Muscle of leg (tissue), 11 donors: Measurements from ENCODE around the gene GAD1. TPM values are rescaled to one million over a fixed set of nuclear protein-coding genes. Genes with fewer than 3 reads are reported as not detected.

Experiments
- DNase-seq: peaks from one replicate; pipeline ENCODE4 v3.0.0; 2013
- H3K27ac ChIP-seq: one replicate; pipeline ENCODE4 v1.5.1; 2013; ENCODE audit warnings: mild to moderate bottlenecking, low read length, control low read depth
- H3K27me3 ChIP-seq: one replicate; pipeline ENCODE4 v1.6.1; 2013; ENCODE audit warnings: low read length; ENCODE audit not compliant: control insufficient read depth, insufficient read depth
- H3K36me3 ChIP-seq: one replicate; pipeline ENCODE4 v1.6.1; 2013; ENCODE audit warnings: low read length; ENCODE audit not compliant: control insufficient read depth, insufficient read depth
- H3K4me1 ChIP-seq: one replicate; pipeline ENCODE4 v1.6.1; 2013; ENCODE audit warnings: low read length; ENCODE audit not compliant: control insufficient read depth, insufficient read depth
- H3K4me3 ChIP-seq: one replicate; pipeline ENCODE4 v1.5.1; 2013; ENCODE audit warnings: low read length, control low read depth
- H3K9me3 ChIP-seq: replicated peaks from 2 replicates; pipeline ENCODE4 v1.6.1; 2013; ENCODE audit warnings: low read depth, low read length; ENCODE audit not compliant: control insufficient read depth
- WGBS: methylation state at CpG from one replicate; pipeline ENCODE4 v1.1.5; 2013; ENCODE audit warnings: missing lambda C conversion rate; ENCODE audit not compliant: insufficient coverage; 5-methylcytosine and 5-hydroxymethylcytosine counted together
- polyA plus RNA-seq, 8 donors: library from polyadenylated mRNA; unstranded; fragments of 120-200 nt; gene quantifications; one replicate each; pipeline versions ENCODE4 v1.2.1 to v1.2.3, GENCODE V29; 2013; ENCODE audit warnings: inconsistent platforms in 1 of 8, low replicate concordance in 1 of 8; ENCODE audit not compliant: insufficient read length in 8 of 8, insufficient read depth in 1 of 8
- total RNA-seq: library from RNA; stranded (reverse); fragments of 120-200 nt; gene quantifications from one replicate; pipeline ENCODE4 v1.2.4, GENCODE V29; 2013

The GAD1 gene
- total and polyA plus RNA-seq, 9 donors = 0.28 to 1.5 (median 0.79) TPM

DNA sequence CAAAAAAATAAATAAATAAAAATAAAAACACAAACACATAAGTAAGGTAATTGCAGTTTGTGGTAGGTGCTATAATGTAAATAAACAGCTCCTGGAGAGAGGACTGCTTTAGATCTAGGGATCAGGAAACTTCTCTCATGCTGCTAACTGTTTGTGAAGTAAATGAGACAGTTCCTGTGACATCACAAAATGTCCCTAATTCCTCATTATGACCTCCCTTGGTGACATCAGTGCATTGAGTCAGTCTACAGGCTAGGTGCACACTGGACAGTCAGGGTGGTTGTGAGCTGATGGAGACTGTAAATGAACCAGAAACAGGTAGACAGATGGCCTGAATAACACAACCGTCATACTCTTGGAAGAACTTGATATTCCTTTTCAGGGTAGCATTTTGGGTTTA is 33.1 kb upstream of the GAD1 start:
- DNase-seq = no peak
- Histone ChIP-seq H3K27me3 (no peaks in the 10 kb centered on the region), H3K4me3 (no peak overlapping the region), H3K36me3 (no peaks in the 10 kb centered on the region), H3K4me1 (no peaks in the 10 kb centered on the region), H3K9me3 (no peaks in the 10 kb centered on the region), H3K27ac (no peak overlapping the region)
- WGBS = no CpG with 5 or more reads among the region's 1 CpG

DNA sequence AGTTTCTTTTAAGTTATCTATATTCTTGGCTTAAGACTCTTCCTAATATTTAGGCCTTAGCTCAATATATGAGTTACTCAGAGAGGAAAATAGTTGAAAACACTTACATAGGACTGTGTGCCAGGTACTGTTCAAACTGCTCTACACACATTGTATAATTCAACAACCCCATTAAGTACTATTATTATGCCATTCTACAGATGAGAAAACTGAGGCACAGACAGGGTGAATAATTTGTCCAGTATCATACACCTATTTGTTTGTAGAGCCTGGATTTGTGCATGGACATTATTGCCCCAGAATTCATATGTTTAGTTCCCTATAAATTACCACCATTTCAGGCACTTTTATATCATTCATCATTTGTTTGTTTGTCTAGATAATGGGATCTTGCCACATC is 17.7 kb upstream of the GAD1 start:
- Histone ChIP-seq H3K27ac (no peak overlapping the region), H3K4me1 (no peaks in the 10 kb centered on the region), H3K27me3 (peaks cover 2% of the 10 kb centered on the region)

GRCh38 chr2:170806548-170806947 is 10.1 kb upstream of the GAD1 start:
- DNase-seq = no peak
- WGBS = no CpG with 5 or more reads among the region's 2 CpGs
- H3K4me1 ChIP-seq = no peaks in the 10 kb centered on the region
- H3K9me3 ChIP-seq = no peaks in the 10 kb centered on the region
- no peak overlapping the region for H3K27ac ChIP-seq
- H3K36me3 ChIP-seq = no peaks in the 10 kb centered on the region
- no peaks in the 10 kb centered on the region for H3K27me3 ChIP-seq
- H3K4me3 ChIP-seq = no peak overlapping the region

More for the DNA sequence above, 17.7 kb upstream of the GAD1 start:
- H3K36me3 ChIP-seq = no peaks in the 10 kb centered on the region
- no peak for DNase-seq
- H3K4me3 ChIP-seq = no peak overlapping the region
- no peaks in the 10 kb centered on the region for H3K9me3 ChIP-seq

DNA sequence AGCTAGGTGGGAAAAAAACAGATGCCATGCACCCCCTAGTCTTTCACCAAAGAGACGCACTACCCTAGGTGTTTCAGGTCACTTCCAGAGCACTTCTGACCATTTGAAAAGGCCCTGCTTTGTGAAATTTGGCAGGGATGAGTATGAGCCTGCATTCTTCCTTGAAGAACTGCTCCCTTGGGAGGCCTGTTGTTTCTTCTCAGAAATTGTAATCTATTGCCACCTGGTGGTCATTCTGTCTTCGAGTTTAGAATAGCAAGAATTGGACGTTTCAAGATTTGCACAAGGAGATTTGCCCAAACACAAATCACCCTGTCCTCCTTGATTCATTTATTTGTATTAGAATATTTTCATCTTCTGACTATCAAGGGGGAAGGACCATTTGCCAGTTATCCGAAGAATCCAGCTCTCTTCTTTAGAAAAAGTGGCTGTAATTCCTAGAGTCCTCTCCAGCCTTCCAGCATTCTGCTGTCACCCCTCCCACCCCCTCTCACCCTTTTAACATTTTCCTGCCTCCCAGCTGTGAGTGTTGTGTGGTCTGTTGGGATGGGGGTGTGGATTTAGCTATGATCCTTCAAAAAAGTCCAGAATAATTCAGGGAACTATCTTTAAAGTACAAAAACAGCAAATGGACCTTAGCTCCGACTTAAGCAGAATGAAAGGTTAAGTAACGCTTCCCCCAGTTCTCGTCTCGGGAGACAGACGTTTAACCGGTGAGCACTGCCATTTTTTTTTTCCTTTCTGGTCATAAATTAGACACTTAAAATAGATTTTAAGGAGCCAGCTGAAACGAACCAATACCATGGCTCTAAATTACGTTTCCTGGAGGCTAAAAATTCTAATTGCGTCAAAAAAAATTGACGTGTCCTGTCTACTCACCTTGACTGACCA is 3.7 kb upstream of the GAD1 start:
- H3K9me3 ChIP-seq = no peaks in the 10 kb centered on the region
- 0% methylated on average over 10 of the region's 14 CpGs for WGBS
- H3K4me3 ChIP-seq = no peak overlapping the region
- peaks cover 51% of the 10 kb centered on the region for H3K27me3 ChIP-seq
- no peaks in the 10 kb centered on the region for H3K36me3 ChIP-seq
- H3K4me1 ChIP-seq = peaks cover 29% of the 10 kb centered on the region
- H3K27ac ChIP-seq = no peak overlapping the region
- peak; percentile 94 for DNase-seq

DNA sequence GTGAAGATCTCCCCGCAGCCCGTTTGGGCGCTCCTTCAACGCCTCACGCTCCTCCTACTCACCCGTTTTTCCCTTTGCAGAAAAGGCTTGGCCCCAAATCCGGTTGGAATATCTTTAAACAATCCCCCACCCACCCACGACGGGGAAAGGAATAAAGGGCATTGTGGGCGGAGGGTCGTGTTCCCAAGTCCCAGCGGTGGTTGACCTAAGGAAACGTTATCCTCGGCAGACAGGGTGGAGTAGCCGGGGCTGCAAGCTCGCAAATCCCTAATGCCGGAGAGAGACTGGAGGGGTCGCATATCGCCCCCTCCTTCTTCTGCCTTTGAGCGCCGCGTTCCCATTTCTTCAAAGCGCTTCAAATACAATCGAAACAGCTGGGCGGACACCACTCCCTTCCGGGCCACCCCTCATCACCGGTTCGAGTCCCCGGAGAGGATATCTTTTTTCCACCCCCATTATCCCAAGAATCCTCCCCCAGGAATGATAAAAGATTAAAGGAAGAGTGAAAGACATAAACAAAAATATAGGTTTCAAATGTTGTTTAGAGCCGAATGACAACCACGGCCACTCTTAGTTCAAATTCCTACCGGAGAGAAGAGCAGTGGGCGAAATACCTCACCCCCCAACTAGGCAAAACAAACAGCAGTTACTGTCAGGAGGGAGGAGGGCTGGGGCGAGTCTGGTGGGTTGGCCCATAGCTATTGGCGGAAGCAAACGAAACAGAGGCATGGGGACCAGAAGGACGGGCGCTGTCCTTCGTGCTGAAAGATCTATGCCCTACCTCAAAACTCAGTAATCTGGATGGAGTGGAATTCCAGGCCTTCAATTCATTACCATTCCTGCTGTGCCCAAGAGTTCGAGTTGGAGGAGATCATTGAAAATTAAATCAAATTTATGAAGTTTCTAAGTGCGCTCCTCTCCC is 2.8 kb upstream of the GAD1 start:
- Histone ChIP-seq H3K36me3 (no peaks in the 10 kb centered on the region), H3K27me3 (peaks cover 60% of the 10 kb centered on the region), H3K4me3 (no peak overlapping the region), H3K27ac (no peak overlapping the region), H3K4me1 (peaks cover 36% of the 10 kb centered on the region), H3K9me3 (no peaks in the 10 kb centered on the region)
- DNase-seq = peak; percentile 79
- WGBS = 1% methylated on average over 19 of the region's 41 CpGs

DNA sequence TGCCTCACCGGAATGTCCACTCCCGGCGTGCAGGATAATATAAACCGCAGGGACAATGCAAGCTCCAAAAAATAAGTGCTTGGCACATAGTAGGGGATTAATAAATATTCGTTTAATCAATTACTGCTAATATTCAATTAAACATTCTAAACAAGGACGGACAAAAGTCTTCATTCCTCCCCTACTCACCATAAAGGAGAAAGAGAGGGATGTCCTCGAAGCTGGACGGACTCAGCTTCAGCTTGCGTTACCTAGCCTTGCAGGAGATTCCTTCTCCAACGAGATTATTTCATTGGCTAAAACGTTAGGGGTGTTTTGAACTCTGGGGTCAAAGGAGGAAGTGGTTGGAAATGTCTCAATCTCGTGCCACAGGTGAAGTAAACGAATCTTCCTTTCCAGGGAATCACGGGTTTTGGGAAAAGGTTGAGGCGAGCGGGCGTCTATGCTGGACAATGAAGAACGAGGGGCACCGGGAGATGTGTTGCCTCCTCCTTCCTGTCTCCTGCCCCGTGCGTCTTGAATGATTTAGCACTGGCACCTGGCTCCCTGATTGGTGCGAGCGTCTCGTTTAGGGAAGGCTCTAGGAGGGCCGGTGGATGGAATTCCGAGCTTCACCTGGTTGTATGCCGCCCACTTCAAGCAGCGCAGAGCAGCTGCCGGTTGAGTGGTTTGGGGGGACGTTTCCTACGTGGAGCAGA is 2.0 kb upstream of the GAD1 start:
- Histone ChIP-seq H3K27ac (no peak overlapping the region), H3K4me3 (no peak overlapping the region), H3K4me1 (peaks cover 36% of the 10 kb centered on the region), H3K27me3 (peaks cover 68% of the 10 kb centered on the region), H3K9me3 (no peaks in the 10 kb centered on the region), H3K36me3 (no peaks in the 10 kb centered on the region)
- no peak for DNase-seq
- 2% methylated on average over 20 of the region's 31 CpGs for WGBS

- Histone ChIP-seq H3K36me3 (no peaks in the 10 kb centered on the region), H3K9me3 (no peaks in the 10 kb centered on the region), H3K27ac (no peak overlapping the region), H3K4me3 (no peak overlapping the region), H3K27me3 (peaks cover 74% of the 10 kb centered on the region), H3K4me1 (peaks cover 39% of the 10 kb centered on the region)
- 3% methylated on average over 6 of the region's 19 CpGs for WGBS
- no peak for DNase-seq
Observed at GRCh38 chr2:170815311-170815710, 1.4 kb upstream of the GAD1 start.

- Histone ChIP-seq H3K36me3 (no peaks in the 10 kb centered on the region), H3K4me3 (peak overlapping the region; percentile 17), H3K27ac (no peak overlapping the region), H3K27me3 (peaks cover 81% of the 10 kb centered on the region), H3K9me3 (no peaks in the 10 kb centered on the region), H3K4me1 (peaks cover 41% of the 10 kb centered on the region)
- peak; percentile 62 for DNase-seq
- WGBS = under 1% methylated on average over 37 of the region's 52 CpGs
Observed at GRCh38 chr2:170815746-170816503, 762 bp upstream of the GAD1 start.

DNA sequence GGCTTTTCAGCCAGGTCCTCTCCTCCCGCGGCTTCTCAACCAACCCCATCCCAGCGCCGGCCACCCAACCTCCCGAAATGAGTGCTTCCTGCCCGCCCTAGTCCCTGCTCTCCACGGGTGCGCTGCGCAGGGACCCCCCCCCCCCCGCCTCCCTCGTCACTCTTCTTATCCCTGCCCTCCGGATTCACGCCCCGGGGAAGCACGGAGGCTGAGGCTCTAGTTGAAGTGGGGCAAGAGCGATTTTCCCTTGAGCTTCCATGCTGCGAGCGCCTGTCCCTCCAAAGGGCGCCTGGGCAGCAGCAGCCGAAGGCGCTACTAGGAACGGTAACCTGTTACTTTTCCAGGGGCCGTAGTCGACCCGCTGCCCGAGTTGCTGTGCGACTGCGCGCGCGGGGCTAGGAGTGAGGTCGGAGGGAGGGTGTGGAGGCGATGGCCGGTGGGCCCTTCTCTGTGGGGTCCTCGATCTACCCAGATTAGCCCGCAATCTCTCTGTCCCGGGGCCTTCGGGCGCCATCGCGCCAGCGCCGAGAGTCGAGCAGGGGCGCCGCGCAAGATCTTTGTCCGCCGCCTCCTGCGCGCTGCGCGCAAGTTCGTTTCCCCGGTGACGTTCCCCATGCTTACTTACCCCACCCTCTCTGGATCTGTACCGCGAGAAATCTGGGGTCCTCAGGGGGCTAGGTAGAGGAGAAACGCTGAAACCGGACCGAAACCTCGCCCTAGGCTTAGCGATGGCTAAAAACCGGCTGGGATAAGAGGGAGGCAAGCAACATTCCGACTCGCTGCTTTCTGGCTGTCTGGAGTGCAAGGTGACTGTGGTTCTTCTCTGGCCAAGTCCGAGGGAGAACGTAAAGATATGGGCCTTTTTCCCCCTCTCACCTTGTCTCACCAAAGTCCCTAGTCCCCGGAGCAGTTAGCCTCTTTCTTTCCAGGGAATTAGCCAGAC is 677 bp downstream of the GAD1 start:
- peaks cover 53% of the 10 kb centered on the region for H3K4me1 ChIP-seq

More for the DNA sequence above, 677 bp downstream of the GAD1 start:
- DNase-seq = no peak
- H3K27me3 ChIP-seq = peaks cover 95% of the 10 kb centered on the region
- no peaks in the 10 kb centered on the region for H3K36me3 ChIP-seq
- H3K27ac ChIP-seq = no peak overlapping the region
- peak overlapping the region; percentile 26 for H3K4me3 ChIP-seq
- H3K9me3 ChIP-seq = no peaks in the 10 kb centered on the region
- 0% methylated on average over 38 of the region's 69 CpGs for WGBS
